HT-29 (cell line): ENCODE results near the gene C1QTNF9B. TPM values are rescaled to one million over a fixed set of nuclear protein-coding genes. Genes with fewer than 3 reads are reported as not detected.
"Not testable (repeated sequence)": the region's sequence is repeated elsewhere in the genome, so short reads cannot be mapped to it uniquely, and the experiment has no call there.

ENCODE experiments used
- DNase-seq: peaks from one replicate; pipeline ENCODE4 v3.0.0-alpha.2; 2015; ENCODE audit warnings: low spot score
- total RNA-seq: library from RNA; depleted of rRNA; stranded (reverse); fragments of >200 nt; shearing (Covaris generic); gene quantifications from 2 replicates; pipeline ENCODE4 v1.2.3, GENCODE V29; 2014

The C1QTNF9B gene
- total RNA-seq, 1 experiment from 2014 or later = not detected

- DNase-seq = not testable (repeated sequence)
These were observed 2.6 kb downstream of the C1QTNF9B start for GRCh38 chr13:23894746-23895145.

- not testable (repeated sequence) for DNase-seq
These were observed 3.5 kb downstream of the C1QTNF9B start for GRCh38 chr13:23893791-23894190.

GRCh38 chr13:23889615-23890607 is 7.4 kb downstream of the C1QTNF9B start:
- DNase-seq = peak; percentile 27

- peak; percentile 99 for DNase-seq
These were observed 8.4 kb downstream of the C1QTNF9B start, which contains the start of gene MIPEP for GRCh38 chr13:23888658-23889614. TSS of gene MIPEP (minus strand) at chr13:23889400. CDS start at chr13:23889320, 80 bp downstream.

- DNase-seq = not testable (repeated sequence)
These were observed 12.9 kb downstream of the C1QTNF9B start for GRCh38 chr13:23884361-23884760.

- DNase-seq = no peak
These were observed 14.0 kb downstream of the C1QTNF9B start for GRCh38 chr13:23883255-23883654.

GRCh38 chr13:23881402-23881800 is 15.9 kb downstream of the C1QTNF9B start:
- not testable (repeated sequence) for DNase-seq

GRCh38 chr13:23880493-23881401 is 16.6 kb downstream of the C1QTNF9B start:
- not testable (repeated sequence) for DNase-seq

- DNase-seq = no peak
These were observed 20.0 kb downstream of the C1QTNF9B start for GRCh38 chr13:23877286-23877685.

GRCh38 chr13:23876265-23876664 is 21.0 kb downstream of the C1QTNF9B start:
- peak; percentile 62 for DNase-seq

- DNase-seq = peak; percentile 78
These were observed 25.6 kb downstream of the C1QTNF9B start for GRCh38 chr13:23871616-23872220.

- no peak for DNase-seq
These were observed 26.8 kb downstream of the C1QTNF9B start for GRCh38 chr13:23870356-23871140.

GRCh38 chr13:23868521-23868920 is 28.8 kb downstream of the C1QTNF9B start:
- DNase-seq = no peak

GRCh38 chr13:23867027-23867491 is 30.2 kb downstream of the C1QTNF9B start:
- DNase-seq = no peak

- DNase-seq = no peak
These were observed 30.8 kb downstream of the C1QTNF9B start for GRCh38 chr13:23866420-23867026.

GRCh38 chr13:23865906-23866305 is 31.4 kb downstream of the C1QTNF9B start:
- no peak for DNase-seq

- DNase-seq = no peak
These were observed 32.3 kb downstream of the C1QTNF9B start for GRCh38 chr13:23865026-23865425.

- DNase-seq = no peak
These were observed 36.0 kb downstream of the C1QTNF9B start for GRCh38 chr13:23861310-23861709.

- DNase-seq = no peak
These were observed 37.4 kb downstream of the C1QTNF9B start for GRCh38 chr13:23859904-23860303.
